Testis (tissue), 3 donors: Measurements from ENCODE around the gene CCNF. TPM values are rescaled to one million over a fixed set of nuclear protein-coding genes. Genes with fewer than 3 reads are reported as not detected.
A peak's percentile ranks its signal among the peaks of the same experiment; 100 is the strongest.

Experiments
- DNase-seq: peaks from one replicate; pipeline ENCODE4 v3.0.0-alpha.2; 2019
- H3K27ac ChIP-seq, 2 donors: fragments of 200-600 bp; sonication (generic); one replicate each; pipeline ENCODE4 v1.5.1; 2019
- H3K27me3 ChIP-seq: fragments of 200-600 bp; sonication (generic); one replicate; pipeline ENCODE4 v1.5.1; 2019
- H3K36me3 ChIP-seq: fragments of 200-600 bp; sonication (generic); one replicate; pipeline ENCODE4 v1.5.1; 2017; ENCODE audit warnings: low read depth; ENCODE audit errors: missing control alignments
- H3K4me1 ChIP-seq: fragments of 200-600 bp; sonication (generic); one replicate; pipeline ENCODE4 v1.5.1; 2019
- H3K4me3 ChIP-seq, 2 donors: fragments of 200-600 bp; sonication (generic); one replicate each; pipeline ENCODE4 v1.5.1; 2017 to 2019
- H3K9me3 ChIP-seq: fragments of 200-600 bp; sonication (generic); one replicate; pipeline ENCODE4 v1.5.1; 2017
- CTCF ChIP-seq, 3 experiments: fragments of 450-650 bp in 2 of 3; fragments of 200-600 bp in 1 of 3; sonication (generic) in 1 of 3; IDR thresholded peaks; one replicate each; pipeline ENCODE4 v1.5.1; 2016 to 2019; ENCODE audit warnings: antibody characterized with exemption in 3 of 3, mild to moderate bottlenecking in 2 of 3, moderate library complexity in 1 of 3
- POLR2A ChIP-seq: fragments of 450-650 bp; IDR thresholded peaks from one replicate; pipeline ENCODE4 v1.6.1; 2017; ENCODE audit warnings: antibody characterized with exemption, mild to moderate bottlenecking, moderate library complexity
- WGBS, 2 donors: methylation state at CpG; one replicate each; pipeline ENCODE4 v1.1.5; 2018; 5-methylcytosine and 5-hydroxymethylcytosine counted together
- intact Hi-C: fragments of 100-400 bp; cut with DNase I; formaldehyde crosslinking; loops from one replicate; pipeline ENCODE4 v1.15.1; 2023; ENCODE audit warnings: low total_unique reads
- polyA plus RNA-seq: library from polyadenylated mRNA; stranded (reverse); fragments of 350-450 nt; fragmentation: Illumina TruSeq; extraction: RNeasy Lipid Tissue Mini Kit (QIAGEN cat#74804); gene quantifications from one replicate; pipeline ENCODE4 v1.2.3, GENCODE V29; 2014; ENCODE audit warnings: low read depth, low replicate concordance; ENCODE audit not compliant: insufficient read depth
- total RNA-seq, 2 donors: library from RNA; depleted of rRNA; stranded (reverse); fragments of >200 nt; gene quantifications; one replicate each; pipeline ENCODE4 v1.2.3, GENCODE V29; 2016

CCNF gene
- total and polyA plus RNA-seq, 3 donors from 2014 or later, result 6.0 to 10.8 (median 9.4) TPM

GRCh38 chr16:2464333-2464732, 35.1 kb downstream of the CCNF start:
- Histone ChIP-seq H3K27me3 (no peaks in the 10 kb centered on the region), H3K27ac (no peak overlapping the region), H3K9me3 (no peaks in the 10 kb centered on the region), H3K4me3 (no peak overlapping the region), H3K36me3 (no peaks in the 10 kb centered on the region), H3K4me1 (peaks cover 20% of the 10 kb centered on the region)
- DNase-seq, result no peak
- 63 to 84% methylated on average over 2 to 12 of the region's 12 CpGs for WGBS, 2 donors
- no peak for TF ChIP-seq POLR2A
- no peak for TF ChIP-seq CTCF (IDR thresholded peaks at IDR 0.05)
- intact Hi-C loops, result no loop called here

- no peak for DNase-seq
- WGBS, 2 donors, result 87 to 88% methylated on average over 8 to 12 of the region's 12 CpGs
- no peaks in the 10 kb centered on the region for H3K36me3 ChIP-seq
- no peaks in the 10 kb centered on the region for H3K27me3 ChIP-seq
- intact Hi-C loops, result no loop called here
- TF ChIP-seq CTCF (IDR thresholded peaks at IDR 0.05) (no peak), POLR2A (no peak)
- H3K9me3 ChIP-seq, result no peaks in the 10 kb centered on the region
- H3K4me3 ChIP-seq, result no peak overlapping the region
- H3K27ac ChIP-seq, result no peak overlapping the region
- peaks cover 22% of the 10 kb centered on the region for H3K4me1 ChIP-seq
Measured at GRCh38 chr16:2465653-2466415, 36.6 kb downstream of the CCNF start.

GRCh38 chr16:2466667-2467527, 37.6 kb downstream of the CCNF start:
- WGBS, 2 donors, result 86 to 97% methylated on average over 9 to 29 of the region's 29 CpGs
- TF ChIP-seq CTCF (IDR thresholded peaks at IDR 0.05), result no peak
- H3K36me3 ChIP-seq, result no peaks in the 10 kb centered on the region
- H3K27me3 ChIP-seq, result no peaks in the 10 kb centered on the region
- no peak for DNase-seq
- H3K9me3 ChIP-seq, result no peaks in the 10 kb centered on the region
- intact Hi-C loops, result no loop called here
- no peak overlapping the region for H3K4me3 ChIP-seq
- H3K27ac ChIP-seq, result no peak overlapping the region
- peaks cover 29% of the 10 kb centered on the region for H3K4me1 ChIP-seq

GRCh38 chr16:2467528-2468232, 38.4 kb downstream of the CCNF start:
- H3K36me3 ChIP-seq, result no peaks in the 10 kb centered on the region
- H3K4me1 ChIP-seq, result peaks cover 29% of the 10 kb centered on the region
- peak overlapping the region; percentile 39 to 41 for H3K4me3 ChIP-seq
- intact Hi-C loops, result no loop called here
- H3K9me3 ChIP-seq, result no peaks in the 10 kb centered on the region
- peak; percentile 83 for DNase-seq
- H3K27me3 ChIP-seq, result no peaks in the 10 kb centered on the region
- peak overlapping the region; percentile 10 to 72 for H3K27ac ChIP-seq
- WGBS, 2 donors, result 0 to 2% methylated on average over 10 to 53 of the region's 80 CpGs
- TF ChIP-seq CTCF (IDR thresholded peaks at IDR 0.05), result peak in 1 of 3 experiments; percentile 17
- no peak for TF ChIP-seq POLR2A
